GM12891 (cell line): ENCODE measurements around the gene SLC35F4.

Experiments used
- POLR2A ChIP-seq: IDR thresholded peaks from 2 replicates; pipeline ENCODE4 v1.6.1; 2011; ENCODE audit warnings: low read depth, low read length, control low read depth
- POLR2AphosphoS5 ChIP-seq: IDR thresholded peaks from 2 replicates; pipeline ENCODE4 v1.6.1; 2011; ENCODE audit warnings: low read depth, low read length, control low read depth
- POU2F2 ChIP-seq: IDR thresholded peaks from 2 replicates; pipeline ENCODE4 v1.6.1; 2011; ENCODE audit warnings: low read depth, mild to moderate bottlenecking, control low read depth, low read length, moderate library complexity
- SPI1 ChIP-seq: IDR thresholded peaks from 2 replicates; pipeline ENCODE4 v1.6.1; 2011; ENCODE audit warnings: low read depth, low read length, control low read depth
- TAF1 ChIP-seq: IDR thresholded peaks from 2 replicates; pipeline ENCODE4 v1.6.1; 2011; ENCODE audit warnings: low read depth, low read length, control low read depth

DNA sequence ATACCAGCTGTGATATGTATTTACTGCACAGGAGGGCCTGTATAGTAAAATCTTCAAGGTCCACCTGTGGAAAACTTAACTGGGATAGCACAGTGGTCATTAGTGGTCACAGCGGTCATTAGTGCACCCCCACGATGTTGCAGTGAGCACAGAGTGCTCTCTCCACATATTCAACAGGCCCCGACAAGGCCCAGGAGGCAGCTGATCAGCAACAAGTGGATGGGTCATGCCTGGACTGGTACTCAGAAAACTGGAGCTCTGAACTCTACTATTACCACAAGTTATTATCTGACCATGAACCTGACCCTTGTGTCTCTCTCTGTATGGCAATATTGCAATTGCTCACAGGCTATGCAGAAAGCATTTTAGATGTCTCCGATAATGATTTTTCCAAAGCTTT lies 129.5 kb downstream of the SLC35F4 start:
- TF ChIP-seq POLR2A: no peak
- no peak for TF ChIP-seq SPI1
- TF ChIP-seq POLR2AphosphoS5: no peak
- TF ChIP-seq TAF1: no peak
- no peak for TF ChIP-seq POU2F2
